Measurements from ENCODE around the gene EPHB1.

Gene EPHB1

GRCh38 chr3:134839990-134840389 lies 44.9 kb downstream of the EPHB1 start:
- no peak overlapping the region for H3K4me3 ChIP-seq (ENCODE audit: insufficient read depth in 1 of 2, low read depth in 1 of 2, low read length in 2 of 2)
- 42% methylated on average over 1 of the region's 1 CpG for WGBS

GRCh38 chr3:134840459-134840858 lies 45.4 kb downstream of the EPHB1 start:
- WGBS = 62% methylated on average over 2 of the region's 2 CpGs
- Histone ChIP-seq H2BK5ac (ENCODE audit: low read depth, low read length, poor library complexity, severe bottlenecking) (no peak overlapping the region), H3K4me3 (ENCODE audit: insufficient read depth in 1 of 2, low read depth in 1 of 2, low read length in 2 of 2) (no peak overlapping the region), H3K36me3 (ENCODE audit: control insufficient read depth in 1 of 2, insufficient read depth in 2 of 2, low read depth in 1 of 2, low read length in 2 of 2) (no peaks in the 10 kb centered on the region), H2AFZ (ENCODE audit: low read depth, low read length) (no peak overlapping the region), H3K4ac (ENCODE audit: low read depth in 1 of 2, low read length in 2 of 2) (no peak overlapping the region), H3K27ac (ENCODE audit: low read length, poor library complexity, severe bottlenecking) (no peak overlapping the region), H3K4me2 (ENCODE audit: low read length, poor library complexity, severe bottlenecking) (no peak overlapping the region), H3K18ac (ENCODE audit: low read depth in 1 of 2, low read length in 2 of 2) (no peak overlapping the region), H2BK15ac (ENCODE audit: low read depth, poor library complexity, severe bottlenecking) (no peak overlapping the region), H2BK12ac (ENCODE audit: low read length in 2 of 2) (no peak overlapping the region), H3K9me3 (ENCODE audit: control insufficient read depth, low read length) (peaks cover 9% of the 10 kb centered on the region), H3K27me3 (ENCODE audit: control insufficient read depth in 1 of 2, insufficient read depth in 1 of 2, low read length in 2 of 2) (no peaks in the 10 kb centered on the region), H3K14ac (ENCODE audit: low read length in 2 of 2) (no peak overlapping the region), H3K23ac (ENCODE audit: low read length in 2 of 2) (no peak overlapping the region), H4K8ac (ENCODE audit: low read length) (no peak overlapping the region), H3K4me1 (ENCODE audit: control insufficient read depth, insufficient read depth, low read depth, low read length) (peaks cover 2% of the 10 kb centered on the region), H2AK5ac (ENCODE audit: low read length, severe bottlenecking) (no peak overlapping the region), H3K9ac (ENCODE audit: low read length) (no peak overlapping the region), H3K79me1 (replicated peaks; ENCODE audit: low read length, poor library complexity, severe bottlenecking) (peaks cover 5% of the 10 kb centered on the region), H4K91ac (ENCODE audit: low read length) (no peak overlapping the region), H2BK120ac (ENCODE audit: low read depth, low read length) (no peak overlapping the region)
- DNase-seq = no peak

More at GRCh38 chr3:134839990-134840389, 44.9 kb downstream of the EPHB1 start:
- no peaks in the 10 kb centered on the region for H3K36me3 ChIP-seq (ENCODE audit: control insufficient read depth in 1 of 2, insufficient read depth in 2 of 2, low read depth in 1 of 2, low read length in 2 of 2)
- no peak overlapping the region for H2BK12ac ChIP-seq (ENCODE audit: low read length in 2 of 2)
- H3K4ac ChIP-seq (ENCODE audit: low read depth in 1 of 2, low read length in 2 of 2) = no peak overlapping the region
- no peak overlapping the region for H2BK120ac ChIP-seq (ENCODE audit: low read depth, low read length)
- H3K79me1 ChIP-seq (replicated peaks; ENCODE audit: low read length, poor library complexity, severe bottlenecking) = peaks cover 5% of the 10 kb centered on the region
- H3K27me3 ChIP-seq (ENCODE audit: control insufficient read depth in 1 of 2, insufficient read depth in 1 of 2, low read length in 2 of 2) = no peaks in the 10 kb centered on the region
- DNase-seq = no peak
- peaks cover 2% of the 10 kb centered on the region for H3K4me1 ChIP-seq (ENCODE audit: control insufficient read depth, insufficient read depth, low read depth, low read length)
- H3K14ac ChIP-seq (ENCODE audit: low read length in 2 of 2) = no peak overlapping the region
- no peak overlapping the region for H2AK5ac ChIP-seq (ENCODE audit: low read length, severe bottlenecking)
- H2BK5ac ChIP-seq (ENCODE audit: low read depth, low read length, poor library complexity, severe bottlenecking) = no peak overlapping the region
- H2BK15ac ChIP-seq (ENCODE audit: low read depth, poor library complexity, severe bottlenecking) = no peak overlapping the region
- H2AFZ ChIP-seq (ENCODE audit: low read depth, low read length) = no peak overlapping the region
- H3K23ac ChIP-seq (ENCODE audit: low read length in 2 of 2) = no peak overlapping the region
- no peak overlapping the region for H4K91ac ChIP-seq (ENCODE audit: low read length)
- H3K4me2 ChIP-seq (ENCODE audit: low read length, poor library complexity, severe bottlenecking) = no peak overlapping the region
- no peak overlapping the region for H3K27ac ChIP-seq (ENCODE audit: low read length, poor library complexity, severe bottlenecking)
- no peak overlapping the region for H3K9ac ChIP-seq (ENCODE audit: low read length)
- H3K18ac ChIP-seq (ENCODE audit: low read depth in 1 of 2, low read length in 2 of 2) = no peak overlapping the region
- H4K8ac ChIP-seq (ENCODE audit: low read length) = no peak overlapping the region
- peaks cover 9% of the 10 kb centered on the region for H3K9me3 ChIP-seq (ENCODE audit: control insufficient read depth, low read length)

GRCh38 chr3:134846084-134846483 lies 51.0 kb downstream of the EPHB1 start:
- H4K91ac ChIP-seq (ENCODE audit: low read length) = no peak overlapping the region
- H2BK120ac ChIP-seq (ENCODE audit: low read depth, low read length) = no peak overlapping the region
- no peak overlapping the region for H2AFZ ChIP-seq (ENCODE audit: low read depth, low read length)
- H3K79me1 ChIP-seq (replicated peaks; ENCODE audit: low read length, poor library complexity, severe bottlenecking) = peaks cover 2% of the 10 kb centered on the region
- H2AK5ac ChIP-seq (ENCODE audit: low read length, severe bottlenecking) = no peak overlapping the region
- no peak overlapping the region for H3K4me2 ChIP-seq (ENCODE audit: low read length, poor library complexity, severe bottlenecking)
- H3K18ac ChIP-seq (ENCODE audit: low read depth in 1 of 2, low read length in 2 of 2) = no peak overlapping the region
- H3K4me1 ChIP-seq (ENCODE audit: control insufficient read depth, insufficient read depth, low read depth, low read length) = peaks cover 11% of the 10 kb centered on the region
- H3K27me3 ChIP-seq (ENCODE audit: control insufficient read depth in 1 of 2, insufficient read depth in 1 of 2, low read length in 2 of 2) = no peaks in the 10 kb centered on the region
- H2BK12ac ChIP-seq (ENCODE audit: low read length in 2 of 2) = no peak overlapping the region
- H3K36me3 ChIP-seq (ENCODE audit: control insufficient read depth in 1 of 2, insufficient read depth in 2 of 2, low read depth in 1 of 2, low read length in 2 of 2) = no peaks in the 10 kb centered on the region
- no peak overlapping the region for H3K9ac ChIP-seq (ENCODE audit: low read length)
- 85% methylated on average over 9 of the region's 9 CpGs for WGBS
- DNase-seq = no peak
- H4K8ac ChIP-seq (ENCODE audit: low read length) = no peak overlapping the region
- H3K4ac ChIP-seq (ENCODE audit: low read depth in 1 of 2, low read length in 2 of 2) = no peak overlapping the region
- no peak overlapping the region for H3K23ac ChIP-seq (ENCODE audit: low read length in 2 of 2)
- peaks cover 9% of the 10 kb centered on the region for H3K9me3 ChIP-seq (ENCODE audit: control insufficient read depth, low read length)
- no peak overlapping the region for H2BK5ac ChIP-seq (ENCODE audit: low read depth, low read length, poor library complexity, severe bottlenecking)
- no peak overlapping the region for H2BK15ac ChIP-seq (ENCODE audit: low read depth, poor library complexity, severe bottlenecking)
- H3K14ac ChIP-seq (ENCODE audit: low read length in 2 of 2) = no peak overlapping the region
- no peak overlapping the region for H3K4me3 ChIP-seq (ENCODE audit: insufficient read depth in 1 of 2, low read depth in 1 of 2, low read length in 2 of 2)
- peak overlapping the region; percentile 68 for H3K27ac ChIP-seq (ENCODE audit: low read length, poor library complexity, severe bottlenecking)

GRCh38 chr3:134846911-134847317 lies 51.9 kb downstream of the EPHB1 start:
- peak overlapping the region; percentile 24 for H3K9ac ChIP-seq (ENCODE audit: low read length)
- H3K18ac ChIP-seq (ENCODE audit: low read depth in 1 of 2, low read length in 2 of 2) = no peak overlapping the region
- H2BK5ac ChIP-seq (ENCODE audit: low read depth, low read length, poor library complexity, severe bottlenecking) = no peak overlapping the region
- H3K27ac ChIP-seq (ENCODE audit: low read length, poor library complexity, severe bottlenecking) = peak overlapping the region; percentile 68
- H4K8ac ChIP-seq (ENCODE audit: low read length) = no peak overlapping the region
- no peak overlapping the region for H2BK12ac ChIP-seq (ENCODE audit: low read length in 2 of 2)
- H2AK5ac ChIP-seq (ENCODE audit: low read length, severe bottlenecking) = no peak overlapping the region
- no peak overlapping the region for H2BK120ac ChIP-seq (ENCODE audit: low read depth, low read length)
- H3K4me2 ChIP-seq (ENCODE audit: low read length, poor library complexity, severe bottlenecking) = no peak overlapping the region
- H3K4ac ChIP-seq (ENCODE audit: low read depth in 1 of 2, low read length in 2 of 2) = no peak overlapping the region
- no peak overlapping the region for H3K14ac ChIP-seq (ENCODE audit: low read length in 2 of 2)
- H3K4me3 ChIP-seq (ENCODE audit: insufficient read depth in 1 of 2, low read depth in 1 of 2, low read length in 2 of 2) = peak overlapping the region in 1 of 2 experiments; percentile 2
- peaks cover 2% of the 10 kb centered on the region for H3K79me1 ChIP-seq (replicated peaks; ENCODE audit: low read length, poor library complexity, severe bottlenecking)
- H3K27me3 ChIP-seq (ENCODE audit: control insufficient read depth in 1 of 2, insufficient read depth in 1 of 2, low read length in 2 of 2) = no peaks in the 10 kb centered on the region
- no peaks in the 10 kb centered on the region for H3K36me3 ChIP-seq (ENCODE audit: control insufficient read depth in 1 of 2, insufficient read depth in 2 of 2, low read depth in 1 of 2, low read length in 2 of 2)
- H2AFZ ChIP-seq (ENCODE audit: low read depth, low read length) = no peak overlapping the region
- peaks cover 9% of the 10 kb centered on the region for H3K9me3 ChIP-seq (ENCODE audit: control insufficient read depth, low read length)
- no peak overlapping the region for H3K23ac ChIP-seq (ENCODE audit: low read length in 2 of 2)
- DNase-seq = peak; percentile 72
- peaks cover 11% of the 10 kb centered on the region for H3K4me1 ChIP-seq (ENCODE audit: control insufficient read depth, insufficient read depth, low read depth, low read length)
- no peak overlapping the region for H2BK15ac ChIP-seq (ENCODE audit: low read depth, poor library complexity, severe bottlenecking)
- WGBS = 31% methylated on average over 10 of the region's 10 CpGs
- no peak overlapping the region for H4K91ac ChIP-seq (ENCODE audit: low read length)
